Iris pigment epithelial cell (primary cell): ENCODE measurements around the gene RET.

ENCODE experiments used
- DNase-seq: peaks from one replicate; pipeline ENCODE4 v3.0.0-alpha.2; 2011; ENCODE audit warnings: low read depth

The RET gene

DNA sequence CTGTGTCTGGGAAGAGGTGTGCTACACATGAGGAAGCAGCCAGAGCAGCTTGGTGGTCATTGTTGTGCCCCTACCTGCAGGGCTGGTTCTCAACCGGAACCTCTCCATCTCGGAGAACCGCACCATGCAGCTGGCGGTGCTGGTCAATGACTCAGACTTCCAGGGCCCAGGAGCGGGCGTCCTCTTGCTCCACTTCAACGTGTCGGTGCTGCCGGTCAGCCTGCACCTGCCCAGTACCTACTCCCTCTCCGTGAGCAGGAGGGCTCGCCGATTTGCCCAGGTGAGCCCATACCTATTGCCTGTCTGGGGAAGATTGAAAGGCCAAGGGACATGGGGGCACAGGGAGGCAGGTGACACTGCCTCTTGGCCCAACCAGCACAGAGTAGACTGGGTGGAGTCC is 32.1 kb downstream of the RET start:
- no peak for DNase-seq

DNA sequence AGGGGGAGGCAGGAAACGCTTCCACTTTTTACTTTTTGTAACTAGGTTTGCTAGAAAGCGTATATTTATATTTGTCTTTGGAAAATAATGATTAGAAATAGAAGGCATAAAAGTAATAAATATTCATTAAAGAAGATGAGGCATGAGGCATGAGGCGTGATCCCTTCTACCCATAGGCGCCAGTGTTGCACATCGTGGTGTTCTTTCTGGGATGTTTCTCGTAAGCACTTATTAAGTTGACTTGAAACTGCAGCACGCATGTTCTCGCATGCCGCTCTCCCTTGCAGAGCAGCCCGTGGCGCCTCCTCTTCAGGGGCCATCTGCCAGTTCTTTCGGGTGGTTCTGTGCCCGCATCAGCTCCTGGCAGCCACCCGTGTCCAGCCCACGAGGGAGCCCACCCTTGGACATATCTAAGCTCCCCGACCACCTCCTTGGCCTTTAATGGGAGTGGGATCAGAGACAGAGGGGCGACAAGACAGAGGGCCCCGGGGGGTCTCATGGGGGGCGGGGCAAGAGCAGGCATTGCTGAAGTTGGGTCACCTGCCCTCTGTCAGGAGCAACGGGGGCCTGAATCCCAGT is 32.9 kb downstream of the RET start:
- DNase-seq: no peak

DNA sequence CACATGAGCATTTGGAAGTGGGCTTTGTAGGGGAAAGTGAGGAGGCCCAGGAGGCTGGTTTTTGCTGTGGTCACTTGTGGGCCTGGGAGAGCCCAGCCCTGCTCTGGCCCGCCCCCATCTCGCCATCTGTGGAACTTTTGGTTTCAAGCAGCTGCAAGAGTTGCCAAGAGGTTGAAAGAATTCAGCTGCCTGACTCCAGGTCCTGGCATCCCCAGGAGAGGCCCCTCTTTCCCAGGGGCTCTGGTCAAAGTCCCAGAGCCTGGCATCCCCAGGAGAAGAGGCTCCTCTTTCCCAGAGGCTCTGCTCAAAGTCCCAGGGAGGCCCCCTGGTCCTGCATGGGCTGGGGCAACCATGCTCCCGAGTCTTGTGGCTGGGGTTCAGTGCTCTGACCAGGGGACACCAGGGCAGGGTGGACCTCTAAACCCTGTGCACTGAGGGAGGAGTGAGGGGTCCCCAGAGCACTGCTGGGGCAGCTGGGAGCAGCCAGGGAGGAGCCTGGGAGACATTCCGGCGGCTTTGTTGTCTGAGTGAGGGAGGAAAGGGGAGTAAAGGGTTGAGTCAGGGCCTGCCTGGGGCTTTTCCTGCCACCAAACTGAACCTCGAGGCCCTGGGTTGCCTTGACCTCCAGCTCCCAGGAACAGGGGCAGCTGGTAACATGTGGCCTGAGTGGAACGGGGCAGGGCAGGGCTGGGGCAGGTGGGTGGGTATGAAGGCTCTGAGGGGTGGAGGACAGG is 33.6 kb downstream of the RET start:
- peak; percentile 40 for DNase-seq

DNA sequence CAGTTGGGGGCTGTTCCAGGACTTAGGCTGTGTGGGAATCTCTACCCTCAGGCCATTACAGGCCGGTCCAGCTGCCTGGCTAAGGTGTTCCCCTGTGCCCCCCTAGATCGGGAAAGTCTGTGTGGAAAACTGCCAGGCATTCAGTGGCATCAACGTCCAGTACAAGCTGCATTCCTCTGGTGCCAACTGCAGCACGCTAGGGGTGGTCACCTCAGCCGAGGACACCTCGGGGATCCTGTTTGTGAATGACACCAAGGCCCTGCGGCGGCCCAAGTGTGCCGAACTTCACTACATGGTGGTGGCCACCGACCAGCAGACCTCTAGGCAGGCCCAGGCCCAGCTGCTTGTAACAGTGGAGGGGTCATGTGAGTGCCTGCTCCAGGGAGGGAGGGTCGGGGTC is 34.2 kb downstream of the RET start:
- no peak for DNase-seq

DNA sequence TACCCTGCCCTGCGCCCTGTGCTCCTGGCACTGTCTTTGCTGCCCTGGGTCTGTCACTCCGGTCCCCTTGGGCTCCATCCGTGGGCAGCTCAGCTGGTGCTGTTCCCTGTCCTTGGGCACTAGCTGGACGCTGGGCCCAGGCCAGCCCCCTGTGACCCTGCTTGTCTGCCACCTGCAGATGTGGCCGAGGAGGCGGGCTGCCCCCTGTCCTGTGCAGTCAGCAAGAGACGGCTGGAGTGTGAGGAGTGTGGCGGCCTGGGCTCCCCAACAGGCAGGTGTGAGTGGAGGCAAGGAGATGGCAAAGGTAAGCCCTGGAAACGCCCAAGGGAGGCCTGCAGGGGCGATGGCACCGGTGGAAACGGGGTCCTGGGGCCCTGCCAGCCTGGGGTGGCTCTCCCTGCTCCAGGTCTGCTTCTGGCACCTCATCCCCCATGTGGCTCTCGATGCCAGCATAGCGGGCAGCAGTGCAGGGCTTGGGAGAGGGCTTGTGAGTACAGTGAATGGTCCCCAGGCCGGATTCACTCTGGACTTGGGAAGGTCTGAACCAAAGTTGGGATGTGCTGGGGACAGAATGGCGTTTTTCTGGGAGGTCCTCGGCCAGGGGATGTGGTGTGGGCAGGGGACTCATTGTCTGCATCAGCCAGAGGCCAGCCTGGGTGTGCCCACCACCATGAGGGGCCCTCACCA is 35.2 kb downstream of the RET start:
- DNase-seq: no peak

DNA sequence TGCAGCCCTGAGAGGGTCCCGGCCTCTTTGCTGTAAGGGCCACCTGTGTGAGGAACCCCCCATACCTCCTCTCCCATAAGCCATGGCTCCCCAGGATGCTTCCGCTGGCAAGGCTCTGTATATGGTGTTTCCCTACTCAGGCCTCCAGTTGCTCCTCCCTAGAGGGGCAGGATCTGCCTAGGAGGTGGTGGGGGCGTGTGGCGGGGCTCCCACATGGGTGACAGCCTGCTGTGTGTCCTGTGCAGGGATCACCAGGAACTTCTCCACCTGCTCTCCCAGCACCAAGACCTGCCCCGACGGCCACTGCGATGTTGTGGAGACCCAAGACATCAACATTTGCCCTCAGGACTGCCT is 35.7 kb downstream of the RET start:
- DNase-seq: no peak

DNA sequence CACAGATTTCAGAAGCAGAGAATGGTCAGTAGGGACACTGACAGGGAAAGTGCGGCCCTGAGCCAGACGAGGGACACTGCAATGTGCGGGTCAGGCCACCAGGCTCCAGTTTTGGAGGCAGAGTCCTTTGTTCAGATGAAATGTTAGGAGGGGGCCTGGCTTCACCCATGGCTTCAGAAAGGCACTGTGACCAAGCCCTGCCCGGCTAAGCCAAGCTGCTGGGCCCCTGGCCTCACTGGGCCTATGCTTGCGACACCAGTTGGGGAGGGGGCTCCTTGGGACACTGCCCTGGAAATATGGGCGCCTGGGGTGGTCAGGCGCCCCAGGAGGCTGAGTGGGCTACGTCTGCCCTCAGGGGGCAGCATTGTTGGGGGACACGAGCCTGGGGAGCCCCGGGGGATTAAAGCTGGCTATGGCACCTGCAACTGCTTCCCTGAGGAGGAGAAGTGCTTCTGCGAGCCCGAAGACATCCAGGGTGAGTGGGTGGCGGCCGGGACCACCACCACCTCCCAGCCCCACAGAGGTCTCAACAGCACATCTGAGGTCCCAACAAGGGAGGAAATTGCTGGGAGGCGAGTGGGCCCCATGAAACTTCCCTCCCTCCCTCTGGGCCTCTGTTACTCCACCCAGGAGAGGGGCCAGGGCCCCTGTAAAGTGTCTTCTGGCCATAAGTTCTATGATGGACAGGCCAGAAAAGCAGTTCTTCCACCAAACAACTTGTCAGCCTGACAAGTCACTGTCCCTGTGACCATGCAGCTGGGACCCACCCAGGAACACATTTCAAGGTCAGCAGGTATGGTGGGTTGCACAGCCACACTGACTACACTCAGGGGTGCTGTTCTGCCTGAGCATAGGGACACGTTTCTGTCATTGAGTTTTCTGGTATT is 36.6 kb downstream of the RET start:
- no peak for DNase-seq

DNA sequence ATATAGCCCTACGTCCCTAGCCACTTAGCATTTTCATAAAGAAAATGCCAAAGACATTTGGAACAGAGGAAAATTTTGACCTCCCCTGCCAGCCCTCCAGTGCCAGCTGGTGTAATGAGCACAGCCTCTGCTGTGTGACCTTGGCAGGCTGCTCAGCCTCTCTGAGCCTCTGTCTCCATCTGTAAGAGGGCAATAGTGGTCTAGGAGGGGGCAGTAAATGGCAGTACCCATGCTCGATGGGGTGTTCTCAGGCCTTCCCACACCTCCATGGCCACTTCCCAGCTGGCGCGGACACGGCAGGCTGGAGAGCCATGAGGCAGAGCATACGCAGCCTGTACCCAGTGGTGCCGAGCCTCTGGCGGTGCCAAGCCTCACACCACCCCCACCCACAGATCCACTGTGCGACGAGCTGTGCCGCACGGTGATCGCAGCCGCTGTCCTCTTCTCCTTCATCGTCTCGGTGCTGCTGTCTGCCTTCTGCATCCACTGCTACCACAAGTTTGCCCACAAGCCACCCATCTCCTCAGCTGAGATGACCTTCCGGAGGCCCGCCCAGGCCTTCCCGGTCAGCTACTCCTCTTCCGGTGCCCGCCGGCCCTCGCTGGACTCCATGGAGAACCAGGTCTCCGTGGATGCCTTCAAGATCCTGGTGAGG is 37.3 kb downstream of the RET start:
- no peak for DNase-seq

DNA sequence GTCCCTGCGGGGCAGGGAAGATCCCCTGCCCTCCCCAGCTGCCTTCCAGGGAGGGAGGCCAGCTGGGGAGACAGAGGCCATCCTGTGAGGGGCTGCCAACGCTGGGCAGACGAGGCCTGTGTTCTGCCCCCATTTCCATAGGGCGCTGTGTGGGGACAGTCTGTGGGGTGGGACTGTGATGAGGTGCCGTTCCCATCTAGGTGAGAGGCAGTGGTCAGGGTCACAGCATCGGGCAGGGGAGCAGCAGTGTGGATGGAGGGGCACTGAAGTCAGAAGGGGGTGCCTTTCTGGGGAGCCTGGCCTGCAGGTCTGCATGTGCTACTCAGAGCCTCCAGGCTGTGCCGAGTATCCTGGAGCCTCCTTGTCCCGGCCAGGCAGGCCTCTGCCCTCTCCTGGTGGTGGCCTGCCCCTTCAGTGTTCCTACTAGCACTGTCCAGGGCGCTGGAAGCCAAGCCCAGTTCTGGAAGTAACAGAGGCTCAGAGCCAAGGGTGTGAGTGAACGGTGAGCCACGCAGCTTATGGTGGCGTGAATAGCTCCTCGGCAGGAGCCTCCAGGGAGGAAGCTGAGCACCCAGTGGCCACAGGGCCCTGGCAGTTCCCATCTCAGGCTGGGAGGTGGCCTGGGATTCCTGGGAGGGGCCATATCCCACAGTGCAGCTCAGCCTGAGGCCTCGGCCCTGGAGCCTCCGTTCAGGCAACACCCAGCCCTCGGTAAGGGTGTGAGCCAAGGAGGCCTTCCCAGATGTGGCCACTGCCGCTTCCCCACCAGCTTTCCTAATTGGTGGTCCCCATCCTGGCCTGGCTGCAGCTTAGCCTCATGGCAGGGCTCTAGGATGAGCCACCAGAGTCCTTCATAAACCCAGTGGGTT is 38.1 kb downstream of the RET start:
- DNase-seq: no peak

DNA sequence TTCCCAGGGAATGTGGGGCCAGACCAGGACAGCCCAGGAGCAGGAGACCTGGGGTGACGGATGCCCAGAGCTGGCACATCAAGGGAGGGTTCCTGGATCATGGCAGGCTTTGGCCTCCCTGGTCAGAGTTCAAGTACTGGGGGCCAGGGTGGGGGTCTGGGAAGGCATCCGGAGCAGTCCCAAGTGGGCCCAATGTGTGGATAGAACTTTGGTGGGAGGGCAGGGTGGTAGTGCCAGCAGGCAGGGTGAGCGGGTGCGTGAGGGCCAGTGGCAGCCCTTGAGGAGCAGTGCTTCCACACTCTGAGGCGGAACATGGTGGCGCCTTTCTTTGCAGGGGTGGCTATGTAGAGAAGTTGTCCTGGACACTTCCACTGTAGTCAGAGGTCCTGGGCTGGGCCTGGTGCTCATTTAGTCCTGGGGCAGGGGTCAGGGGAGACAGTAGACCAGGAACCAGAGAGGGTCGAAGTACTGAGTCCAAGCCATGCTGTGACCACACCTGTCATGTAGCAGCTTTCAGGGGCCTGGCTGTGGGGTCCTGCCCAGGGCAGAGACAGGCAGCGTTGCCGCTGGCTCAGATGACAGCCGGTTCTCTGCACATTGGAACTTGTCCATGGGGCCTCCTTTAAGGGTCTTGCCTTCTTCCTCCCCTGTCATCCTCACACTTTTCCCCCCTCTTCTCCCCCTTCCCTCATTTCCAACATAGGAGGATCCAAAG is 39.2 kb downstream of the RET start:
- no peak for DNase-seq

DNA sequence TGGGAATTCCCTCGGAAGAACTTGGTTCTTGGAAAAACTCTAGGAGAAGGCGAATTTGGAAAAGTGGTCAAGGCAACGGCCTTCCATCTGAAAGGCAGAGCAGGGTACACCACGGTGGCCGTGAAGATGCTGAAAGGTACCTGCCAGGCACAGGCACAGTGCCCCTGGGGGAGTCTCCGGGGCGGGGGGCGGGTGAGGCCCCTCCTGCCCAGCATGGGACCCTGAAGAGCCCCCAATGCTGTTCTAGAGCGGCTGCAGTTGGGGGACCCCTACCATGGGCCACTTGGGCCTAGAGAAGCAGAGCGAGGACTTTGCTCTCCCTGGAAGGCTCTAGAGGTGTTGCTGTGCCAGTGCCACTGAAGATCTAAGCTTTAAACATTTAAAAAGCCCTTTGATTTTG is 39.7 kb downstream of the RET start:
- DNase-seq: no peak

DNA sequence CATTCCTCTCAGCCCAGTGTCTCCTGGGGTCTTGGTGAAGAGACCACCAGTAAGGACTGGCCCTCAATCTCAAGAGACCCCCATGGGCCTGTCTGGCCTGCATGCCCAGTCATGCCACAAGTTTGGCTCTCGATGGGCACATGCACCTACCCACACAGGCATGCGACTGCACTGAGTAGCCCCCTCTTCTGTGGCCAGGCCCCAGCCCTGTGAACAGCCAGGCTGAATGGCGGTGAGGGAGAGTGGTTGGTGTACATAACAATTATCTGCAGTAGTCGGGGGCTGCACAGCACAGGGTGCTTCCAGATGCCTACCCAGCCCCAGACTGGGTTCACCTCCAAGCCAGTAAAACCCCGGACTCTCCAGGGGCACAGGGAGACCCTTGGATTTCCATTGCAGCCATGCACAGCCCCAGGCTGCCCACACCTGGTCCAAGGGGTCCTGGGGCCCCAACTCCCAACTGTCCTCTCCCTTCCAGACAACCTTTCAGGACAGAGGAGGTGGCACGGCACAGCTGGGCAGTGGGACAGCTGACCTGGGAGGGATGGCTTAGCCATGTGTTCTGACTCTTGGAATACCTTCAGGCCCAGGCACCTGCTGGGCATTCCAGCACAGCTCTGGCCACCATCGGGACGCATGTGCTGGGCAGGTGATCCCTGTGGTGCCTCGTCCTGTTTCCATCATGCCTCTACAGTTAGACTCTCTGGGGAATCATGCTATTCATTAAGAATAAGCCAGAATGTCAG is 40.3 kb downstream of the RET start:
- DNase-seq: no peak

DNA sequence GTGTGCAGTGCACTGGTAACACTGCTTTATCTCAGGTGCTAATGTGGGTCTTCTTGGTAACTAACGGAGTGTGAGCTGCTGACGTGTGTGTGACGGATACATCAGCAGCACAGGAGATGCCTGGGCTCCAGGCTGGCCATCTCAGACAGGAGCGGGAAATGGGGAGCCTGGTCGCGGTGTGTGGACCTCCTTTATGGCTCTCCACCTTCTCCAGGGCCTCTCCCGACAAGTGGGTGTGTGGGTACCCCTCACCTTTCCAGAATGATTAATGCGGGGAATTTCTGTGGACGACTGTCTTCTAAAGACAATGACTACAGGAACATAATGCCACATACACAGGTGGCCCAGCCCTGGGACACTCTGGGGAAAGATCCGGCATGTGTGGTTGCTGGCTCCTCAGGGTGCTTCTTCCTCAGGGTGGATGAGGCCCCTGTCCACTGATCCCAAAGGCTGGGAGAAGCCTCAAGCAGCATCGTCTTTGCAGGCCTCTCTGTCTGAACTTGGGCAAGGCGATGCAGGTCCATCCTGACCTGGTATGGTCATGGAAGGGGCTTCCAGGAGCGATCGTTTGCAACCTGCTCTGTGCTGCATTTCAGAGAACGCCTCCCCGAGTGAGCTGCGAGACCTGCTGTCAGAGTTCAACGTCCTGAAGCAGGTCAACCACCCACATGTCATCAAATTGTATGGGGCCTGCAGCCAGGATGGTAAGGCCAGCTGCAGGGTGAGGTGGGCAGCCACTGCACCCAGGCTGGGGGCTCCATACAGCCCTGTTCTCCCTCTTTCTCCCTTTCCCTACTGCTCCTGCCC is 41.1 kb downstream of the RET start:
- DNase-seq: no peak

DNA sequence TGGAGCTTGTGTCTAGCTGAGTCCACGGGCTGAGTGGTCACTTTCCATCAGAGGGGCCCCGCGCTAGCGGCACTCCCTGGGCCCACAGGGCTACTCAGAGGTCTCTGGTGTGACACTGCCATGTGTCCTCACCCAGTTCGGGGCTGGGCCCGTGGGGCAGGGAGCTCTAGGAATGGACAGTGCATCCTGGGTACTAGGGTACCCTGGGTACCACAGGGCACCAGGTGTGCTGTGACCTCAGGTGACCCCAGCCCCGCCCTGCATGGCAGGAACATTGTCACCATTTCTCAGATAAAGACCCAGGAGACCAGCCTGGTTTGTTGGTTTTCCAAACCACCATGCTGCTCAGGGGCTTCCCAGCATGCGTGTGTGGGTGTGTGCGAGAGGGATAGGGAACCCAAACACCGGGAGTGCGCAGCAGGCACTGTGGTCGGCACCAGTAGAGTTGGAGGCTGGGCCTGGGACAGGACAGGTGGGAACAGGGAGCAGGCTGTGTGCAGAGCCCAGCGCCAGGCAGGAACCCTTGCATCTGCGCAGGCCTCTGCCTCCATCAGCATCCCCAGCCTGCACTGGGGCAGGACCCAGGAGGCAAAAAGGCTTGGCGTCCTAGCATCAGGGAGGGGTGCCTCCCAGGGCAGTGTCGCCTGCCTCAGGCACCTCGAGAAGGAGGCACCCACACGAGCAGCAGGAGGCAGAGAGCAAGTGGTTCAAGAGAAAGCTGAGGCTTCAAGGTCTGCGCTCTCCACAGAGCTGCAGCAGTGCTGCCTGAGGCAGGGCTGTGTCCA is 42.0 kb downstream of the RET start:
- DNase-seq: no peak

DNA sequence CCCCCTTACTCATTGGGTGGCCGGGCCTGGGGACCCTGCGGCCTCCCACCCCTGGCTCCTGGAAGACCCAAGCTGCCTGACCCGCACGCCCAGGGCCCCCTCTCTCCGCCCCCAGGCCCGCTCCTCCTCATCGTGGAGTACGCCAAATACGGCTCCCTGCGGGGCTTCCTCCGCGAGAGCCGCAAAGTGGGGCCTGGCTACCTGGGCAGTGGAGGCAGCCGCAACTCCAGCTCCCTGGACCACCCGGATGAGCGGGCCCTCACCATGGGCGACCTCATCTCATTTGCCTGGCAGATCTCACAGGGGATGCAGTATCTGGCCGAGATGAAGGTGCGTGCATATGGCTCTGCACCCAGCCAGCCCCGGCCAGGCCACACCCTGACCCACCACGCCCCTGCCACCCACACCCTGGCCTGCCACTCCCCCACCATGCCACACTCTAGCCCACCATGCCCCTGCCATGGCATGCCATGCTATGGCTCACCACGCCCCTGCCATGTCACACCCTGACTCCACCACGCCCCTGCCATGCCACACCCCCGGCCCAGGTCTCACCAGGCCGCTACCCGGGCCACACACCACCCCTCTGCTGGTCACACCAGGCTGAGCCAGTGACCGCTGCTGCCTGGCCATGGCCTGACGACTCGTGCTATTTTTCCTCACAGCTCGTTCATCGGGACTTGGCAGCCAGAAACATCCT is 42.7 kb downstream of the RET start:
- DNase-seq: no peak

DNA sequence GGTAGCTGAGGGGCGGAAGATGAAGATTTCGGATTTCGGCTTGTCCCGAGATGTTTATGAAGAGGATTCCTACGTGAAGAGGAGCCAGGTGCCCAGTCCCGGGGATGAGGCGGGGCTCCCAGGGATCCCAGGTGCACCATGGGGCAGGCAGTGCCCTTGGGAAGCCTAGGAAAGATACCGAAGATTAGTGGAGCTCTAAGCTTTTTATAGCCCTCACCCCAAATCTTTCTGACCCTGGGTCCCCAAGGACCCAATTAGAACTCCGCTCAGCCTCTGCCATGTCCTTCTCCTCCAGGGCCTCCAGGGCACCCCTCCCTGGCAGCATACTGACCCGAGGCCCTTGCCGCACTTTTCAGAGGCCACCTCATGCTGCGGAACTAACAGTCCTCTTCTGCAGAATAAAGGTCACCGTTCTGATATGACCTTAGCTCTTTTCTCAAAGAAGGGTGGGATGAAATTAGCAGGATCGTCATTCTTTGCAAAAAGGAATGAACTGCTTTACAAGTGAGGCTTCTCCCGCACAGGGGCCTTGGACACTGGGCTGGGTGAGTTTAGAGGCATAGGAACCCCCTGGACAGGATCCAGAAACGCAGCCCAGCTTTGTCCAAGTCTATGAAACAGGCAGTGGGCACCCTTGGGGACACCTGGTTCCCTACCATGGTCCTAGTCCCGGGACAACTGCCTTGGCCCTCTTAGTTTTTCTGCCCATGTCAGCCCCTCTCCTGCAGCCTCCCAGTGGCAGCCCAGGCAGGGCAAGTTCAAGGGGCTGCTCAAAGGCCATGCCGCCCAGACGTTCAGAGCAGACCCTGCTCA is 43.5 kb downstream of the RET start:
- DNase-seq: no peak

DNA sequence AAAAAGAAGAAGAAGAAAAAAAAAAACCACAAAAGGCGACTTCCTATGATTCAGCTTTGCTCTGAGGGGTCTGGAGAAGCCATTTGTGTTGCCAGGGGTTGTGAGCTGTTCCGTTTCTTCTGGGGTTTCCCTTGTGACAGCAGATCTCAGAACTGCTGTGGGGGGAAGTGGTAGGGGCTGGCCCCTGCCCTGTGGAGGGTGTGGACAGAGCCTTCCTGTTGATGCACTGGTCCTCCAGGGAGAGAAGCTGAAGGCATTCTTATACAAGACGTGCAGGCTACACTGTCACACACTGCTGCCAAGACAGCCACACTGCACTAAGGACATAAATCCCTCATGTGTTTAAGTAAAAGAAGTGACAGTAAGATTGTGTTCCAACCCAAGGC is 44.1 kb downstream of the RET start:
- no peak for DNase-seq
